Measurements from ENCODE around the gene MREG. TPM values are rescaled to one million over a fixed set of nuclear protein-coding genes. Genes with fewer than 3 reads are reported as not detected.

The MREG gene
- 10 to 100 TPM; 15.4 to 22.6 (median 19.4) TPM for total RNA-seq

GRCh38 chr2:216013080-216013909 lies at the start of gene MREG:
Gene MREG (minus strand): TSS chr2:216013551. CDS start chr2:216013327, 224 bp downstream.
- Histone ChIP-seq H3K27me3 (no peaks in the 10 kb centered on the region), H3K4me1 (peaks cover 7 to 31% (median 10%) of the 10 kb centered on the region in 4 donors), H3K9me3 (no peaks in the 10 kb centered on the region), H3K27ac (peak within 1 kb of the TSS; percentile 74 to 93 (median 84)), H3K4me3 (peak within 1 kb of the TSS; percentile 56 to 71 (median 66)), H3K36me3 (no peaks in the 10 kb centered on the region)
- TF ChIP-seq CTCF (IDR thresholded peaks at IDR 0.05) (peak; percentile 46 to 79 (median 64)), EP300 (IDR thresholded peaks at IDR 0.05) (no peak), POLR2AphosphoS5 (IDR thresholded peaks at IDR 0.05) (no peak), POLR2A (IDR thresholded peaks at IDR 0.05) (no peak)
- peak; percentile 79 to 92 for DNase-seq
- ATAC-seq (ENCODE audit: low FRiP score in 2 of 2) = peak; percentile 84 to 88
- 1 to 2% methylated on average over 8 to 36 of the region's 70 CpGs for WGBS, 2 donors

DNA sequence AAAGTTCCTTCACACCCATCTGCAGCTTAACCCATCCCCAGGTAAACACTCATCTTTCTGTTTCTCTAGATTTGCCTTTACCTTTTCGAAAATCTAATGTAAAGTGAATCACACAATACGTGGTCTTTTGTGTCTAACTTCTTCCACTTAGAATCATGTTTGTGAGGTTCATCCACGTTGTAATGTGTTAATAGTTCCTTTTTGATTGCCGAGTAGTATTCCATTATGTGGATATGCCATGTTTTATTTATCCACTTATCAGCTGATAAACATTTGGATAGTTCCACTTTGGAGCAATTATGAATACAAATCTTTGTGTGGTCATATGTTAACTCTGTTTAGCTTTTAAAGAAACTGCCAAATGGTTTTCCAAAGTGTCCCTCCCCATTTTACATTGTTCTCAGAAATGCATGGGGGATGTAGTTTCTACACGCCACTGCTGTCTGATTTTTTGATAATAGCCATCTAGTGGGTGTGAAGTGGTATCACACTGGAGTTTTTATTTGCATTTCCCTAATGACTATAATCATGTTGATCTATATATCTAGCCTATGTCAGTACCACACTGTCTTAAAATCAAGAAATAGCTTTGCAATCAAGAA lies 46.0 kb upstream of the MREG start:
- 92 to 93% methylated on average over 5 of the region's 5 CpGs for WGBS, 2 donors
- peaks cover 5 to 17% (median 10%) of the 10 kb centered on the region in 4 donors for H3K4me1 ChIP-seq
- ATAC-seq (ENCODE audit: low FRiP score in 2 of 2) (no peak), DNase-seq (no peak)
- no peaks in the 10 kb centered on the region for H3K9me3 ChIP-seq
- no peak for TF ChIP-seq EP300 (IDR thresholded peaks at IDR 0.05)
- TF ChIP-seq POLR2AphosphoS5 (IDR thresholded peaks at IDR 0.05) = no peak
- no peak for TF ChIP-seq POLR2A (IDR thresholded peaks at IDR 0.05)
- peak in 2 of 6 experiments; percentile 8 to 25 for TF ChIP-seq CTCF (IDR thresholded peaks at IDR 0.05)
- no peaks in the 10 kb centered on the region for H3K27me3 ChIP-seq
- H3K4me3 ChIP-seq = no peak overlapping the region
- no peak overlapping the region for H3K27ac ChIP-seq
- H3K36me3 ChIP-seq = peaks cover 0 to 15% (median 2%) of the 10 kb centered on the region in 4 donors

DNA sequence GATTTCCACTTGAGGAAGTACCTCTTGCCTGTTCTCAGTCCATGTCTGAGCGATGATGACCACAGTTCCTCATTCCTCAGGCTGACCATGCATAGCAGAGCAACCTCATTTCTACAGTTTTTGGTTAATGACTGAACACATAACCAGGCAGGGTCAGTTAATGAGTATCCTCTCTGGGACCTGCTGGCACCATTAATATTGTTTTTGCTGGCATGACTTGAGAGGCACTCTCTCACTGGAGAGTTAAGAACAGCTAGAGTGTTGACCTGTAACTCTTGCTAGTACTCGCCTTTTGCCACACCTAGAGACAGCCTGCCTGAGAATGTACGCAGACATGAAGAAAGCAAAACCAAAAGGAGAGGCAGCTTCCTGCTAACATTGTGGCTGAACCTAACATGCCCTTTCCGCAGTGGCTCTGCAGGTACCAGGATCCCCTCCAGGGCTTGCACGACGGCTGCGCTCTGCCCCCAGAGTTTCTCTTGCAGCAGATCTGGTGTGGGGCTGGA lies 44.4 kb upstream of the MREG start:
- H3K4me3 ChIP-seq = peak overlapping the region in 3 of 4 donors; percentile 13 to 34 (median 30)
- H3K36me3 ChIP-seq = peaks cover 0 to 5% (median 0%) of the 10 kb centered on the region in 4 donors
- H3K9me3 ChIP-seq = no peaks in the 10 kb centered on the region
- TF ChIP-seq EP300 (IDR thresholded peaks at IDR 0.05) = peak in 1 of 4 donors; percentile 28
- TF ChIP-seq POLR2AphosphoS5 (IDR thresholded peaks at IDR 0.05) = peak; percentile 19 to 33
- TF ChIP-seq POLR2A (IDR thresholded peaks at IDR 0.05) = peak in 1 of 4 donors; percentile 39
- TF ChIP-seq CTCF (IDR thresholded peaks at IDR 0.05) = no peak
- ATAC-seq (ENCODE audit: low FRiP score in 2 of 2) = peak; percentile 88 to 94
- DNase-seq = peak; percentile 36 to 73
- peak overlapping the region; percentile 72 to 81 (median 74) for H3K27ac ChIP-seq
- H3K27me3 ChIP-seq = no peaks in the 10 kb centered on the region
- peaks cover 5 to 17% (median 10%) of the 10 kb centered on the region in 4 donors for H3K4me1 ChIP-seq
- WGBS, 2 donors = 39 to 51% methylated on average over 7 of the region's 7 CpGs

DNA sequence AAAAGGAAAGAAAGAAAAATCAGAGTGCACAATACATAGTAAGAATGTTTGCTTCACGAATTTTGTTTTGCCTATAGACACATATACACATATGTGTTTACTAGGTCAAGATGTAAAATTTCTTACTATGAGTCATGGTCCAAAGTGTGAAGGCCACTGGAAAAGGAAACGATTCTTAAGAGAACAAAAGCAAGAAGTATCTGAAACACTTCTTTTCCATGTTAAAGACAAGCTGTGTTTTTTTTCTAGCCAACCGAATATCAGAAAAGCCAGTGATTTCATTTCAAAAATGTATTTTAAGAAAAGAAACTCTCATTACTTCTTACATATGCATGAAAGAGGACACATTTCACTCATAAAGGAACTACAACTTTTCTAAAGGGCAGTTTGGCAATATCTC lies 43.4 kb upstream of the MREG start:
- ATAC-seq (ENCODE audit: low FRiP score in 2 of 2) = no peak
- H3K27ac ChIP-seq = peak overlapping the region in 3 of 4 donors; percentile 72 to 74 (median 73)
- WGBS, 2 donors = 63 to 67% methylated on average over 3 of the region's 3 CpGs
- no peak overlapping the region for H3K4me3 ChIP-seq
- H3K4me1 ChIP-seq = peaks cover 5 to 17% (median 10%) of the 10 kb centered on the region in 4 donors
- peaks cover 0 to 5% (median 0%) of the 10 kb centered on the region in 4 donors for H3K36me3 ChIP-seq
- no peak for DNase-seq
- H3K9me3 ChIP-seq = no peaks in the 10 kb centered on the region
- TF ChIP-seq EP300 (IDR thresholded peaks at IDR 0.05) (no peak), CTCF (IDR thresholded peaks at IDR 0.05) (no peak), POLR2A (IDR thresholded peaks at IDR 0.05) (no peak)
- no peaks in the 10 kb centered on the region for H3K27me3 ChIP-seq
